ENCODE results near the gene PLA2G2F.

The PLA2G2F gene

GRCh38 chr1:20143734-20144565 lies 4.8 kb downstream of the PLA2G2F start:
- DNase-seq: no peak

- DNase-seq: no peak
Measured at GRCh38 chr1:20147846-20148570, 8.9 kb downstream of the PLA2G2F start.

GRCh38 chr1:20148571-20149500 lies 9.7 kb downstream of the PLA2G2F start:
- DNase-seq: no peak

- no peak for DNase-seq
Measured at GRCh38 chr1:20149601-20150325, 10.6 kb downstream of the PLA2G2F start.

GRCh38 chr1:20150326-20150705 lies 11.2 kb downstream of the PLA2G2F start:
- no peak for DNase-seq

GRCh38 chr1:20150969-20151368 lies 11.8 kb downstream of the PLA2G2F start:
- no peak for DNase-seq

- peak; percentile 68 for DNase-seq
Measured at GRCh38 chr1:20151906-20152598, 12.9 kb downstream of the PLA2G2F start.

GRCh38 chr1:20152599-20152930 lies 13.4 kb downstream of the PLA2G2F start:
- DNase-seq: no peak

GRCh38 chr1:20153000-20153418 lies 13.9 kb downstream of the PLA2G2F start:
- peak; percentile 28 for DNase-seq

GRCh38 chr1:20154301-20154831 lies 15.2 kb downstream of the PLA2G2F start:
- DNase-seq: no peak

- no peak for DNase-seq
Measured at GRCh38 chr1:20158358-20159070, 19.4 kb downstream of the PLA2G2F start.

- no peak for DNase-seq
Measured at GRCh38 chr1:20160034-20160433, 20.9 kb downstream of the PLA2G2F start.

GRCh38 chr1:20164694-20165202 lies 25.6 kb downstream of the PLA2G2F start:
- DNase-seq: no peak

- DNase-seq: no peak
Measured at GRCh38 chr1:20165522-20165951, 26.4 kb downstream of the PLA2G2F start.

GRCh38 chr1:20166051-20166450 lies 26.9 kb downstream of the PLA2G2F start:
- DNase-seq: no peak

GRCh38 chr1:20167126-20167525 lies 28.0 kb downstream of the PLA2G2F start:
- no peak for DNase-seq

- no peak for DNase-seq
Measured at GRCh38 chr1:20168564-20169491, 29.7 kb downstream of the PLA2G2F start.

GRCh38 chr1:20169932-20170331 lies 30.8 kb downstream of the PLA2G2F start:
- DNase-seq: no peak

- no peak for DNase-seq
Measured at GRCh38 chr1:20172033-20172590, 33.0 kb downstream of the PLA2G2F start.

All from fibroblast of skin of right biceps (primary cell).